Erythroblast (primary cell): ENCODE data around the gene NPR1.

Experiments used
- GATA1 ChIP-seq: IDR thresholded peaks from 2 replicates; pipeline ENCODE4 v1.6.1; 2011; ENCODE audit warnings: low read depth, mild to moderate bottlenecking, control low read depth, low read length, moderate library complexity
- POLR2A ChIP-seq: IDR thresholded peaks from 2 replicates; pipeline ENCODE4 v1.6.1; 2011; ENCODE audit warnings: mild to moderate bottlenecking, low read length

- TF ChIP-seq POLR2A, result no peak
- TF ChIP-seq GATA1, result no peak
Measured at GRCh38 chr1:153673511-153673910, 5.0 kb upstream of the NPR1 start.
